ENCODE results near the gene TBC1D14.

- no peak for TF ChIP-seq POLR2A (IDR thresholded peaks at IDR 0.05)
- TF ChIP-seq, protein P1, sequence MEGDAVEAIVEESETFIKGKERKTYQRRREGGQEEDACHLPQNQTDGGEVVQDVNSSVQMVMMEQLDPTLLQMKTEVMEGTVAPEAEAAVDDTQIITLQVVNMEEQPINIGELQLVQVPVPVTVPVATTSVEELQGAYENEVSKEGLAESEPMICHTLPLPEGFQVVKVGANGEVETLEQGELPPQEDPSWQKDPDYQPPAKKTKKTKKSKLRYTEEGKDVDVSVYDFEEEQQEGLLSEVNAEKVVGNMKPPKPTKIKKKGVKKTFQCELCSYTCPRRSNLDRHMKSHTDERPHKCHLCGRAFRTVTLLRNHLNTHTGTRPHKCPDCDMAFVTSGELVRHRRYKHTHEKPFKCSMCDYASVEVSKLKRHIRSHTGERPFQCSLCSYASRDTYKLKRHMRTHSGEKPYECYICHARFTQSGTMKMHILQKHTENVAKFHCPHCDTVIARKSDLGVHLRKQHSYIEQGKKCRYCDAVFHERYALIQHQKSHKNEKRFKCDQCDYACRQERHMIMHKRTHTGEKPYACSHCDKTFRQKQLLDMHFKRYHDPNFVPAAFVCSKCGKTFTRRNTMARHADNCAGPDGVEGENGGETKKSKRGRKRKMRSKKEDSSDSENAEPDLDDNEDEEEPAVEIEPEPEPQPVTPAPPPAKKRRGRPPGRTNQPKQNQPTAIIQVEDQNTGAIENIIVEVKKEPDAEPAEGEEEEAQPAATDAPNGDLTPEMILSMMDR (IDR thresholded peaks at IDR 0.05) = no peak
- TF ChIP-seq POLR2AphosphoS5 (IDR thresholded peaks at IDR 0.05) = no peak
- TF ChIP-seq EP300 (IDR thresholded peaks at IDR 0.05) = no peak
Measured at GRCh38 chr4:6945052-6945409, 35.4 kb downstream of the TBC1D14 start.

All from sigmoid colon (tissue), 4 donors.